Measurements from ENCODE around the gene CCNK.

Gene CCNK

DNA sequence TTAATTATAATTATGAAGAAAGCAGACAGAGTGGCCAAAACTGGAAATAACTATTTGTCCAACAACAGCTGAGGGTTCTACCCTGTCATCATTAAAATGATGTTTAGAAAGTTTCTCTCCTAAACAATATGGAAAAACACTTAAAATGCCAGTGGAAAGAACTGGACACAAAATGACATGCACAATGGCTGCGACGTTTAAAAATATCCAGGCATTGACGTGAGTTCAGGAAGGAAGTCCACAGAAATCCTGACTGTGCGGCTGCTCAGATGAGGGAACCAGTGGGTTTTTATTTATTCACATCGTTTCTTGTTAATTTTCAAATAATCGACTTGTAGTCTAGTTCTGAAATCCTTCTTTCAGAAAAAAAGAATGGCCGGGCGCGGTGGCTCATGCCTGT lies 58.3 kb downstream of the CCNK start:
- H3K36me3 ChIP-seq (ENCODE audit: insufficient read depth) = no peaks in the 10 kb centered on the region
- no peaks in the 10 kb centered on the region for H3K79me2 ChIP-seq (ENCODE audit: insufficient read depth, low read depth)
- H3K4me2 ChIP-seq = no peak overlapping the region
- H3K9ac ChIP-seq = no peak overlapping the region
- no peak overlapping the region for H3K27ac ChIP-seq
- no peaks in the 10 kb centered on the region for H4K20me1 ChIP-seq (ENCODE audit: insufficient read depth)
- H3K27me3 ChIP-seq (ENCODE audit: insufficient read depth, low read depth) = no peaks in the 10 kb centered on the region
- peaks cover 14% of the 10 kb centered on the region for H3K4me1 ChIP-seq (ENCODE audit: low read depth, poor library complexity, severe bottlenecking)
- TF ChIP-seq, protein P1, sequence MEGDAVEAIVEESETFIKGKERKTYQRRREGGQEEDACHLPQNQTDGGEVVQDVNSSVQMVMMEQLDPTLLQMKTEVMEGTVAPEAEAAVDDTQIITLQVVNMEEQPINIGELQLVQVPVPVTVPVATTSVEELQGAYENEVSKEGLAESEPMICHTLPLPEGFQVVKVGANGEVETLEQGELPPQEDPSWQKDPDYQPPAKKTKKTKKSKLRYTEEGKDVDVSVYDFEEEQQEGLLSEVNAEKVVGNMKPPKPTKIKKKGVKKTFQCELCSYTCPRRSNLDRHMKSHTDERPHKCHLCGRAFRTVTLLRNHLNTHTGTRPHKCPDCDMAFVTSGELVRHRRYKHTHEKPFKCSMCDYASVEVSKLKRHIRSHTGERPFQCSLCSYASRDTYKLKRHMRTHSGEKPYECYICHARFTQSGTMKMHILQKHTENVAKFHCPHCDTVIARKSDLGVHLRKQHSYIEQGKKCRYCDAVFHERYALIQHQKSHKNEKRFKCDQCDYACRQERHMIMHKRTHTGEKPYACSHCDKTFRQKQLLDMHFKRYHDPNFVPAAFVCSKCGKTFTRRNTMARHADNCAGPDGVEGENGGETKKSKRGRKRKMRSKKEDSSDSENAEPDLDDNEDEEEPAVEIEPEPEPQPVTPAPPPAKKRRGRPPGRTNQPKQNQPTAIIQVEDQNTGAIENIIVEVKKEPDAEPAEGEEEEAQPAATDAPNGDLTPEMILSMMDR (conservative IDR thresholded peaks at IDR 0.05; ENCODE audit: low read depth, low read length) = no peak
- no peak overlapping the region for H3K4me3 ChIP-seq (IDR thresholded peaks at IDR 0.05; ENCODE audit: insufficient read depth, low read depth, low read length)
- no peak overlapping the region for H2AFZ ChIP-seq (ENCODE audit: low read depth)

DNA sequence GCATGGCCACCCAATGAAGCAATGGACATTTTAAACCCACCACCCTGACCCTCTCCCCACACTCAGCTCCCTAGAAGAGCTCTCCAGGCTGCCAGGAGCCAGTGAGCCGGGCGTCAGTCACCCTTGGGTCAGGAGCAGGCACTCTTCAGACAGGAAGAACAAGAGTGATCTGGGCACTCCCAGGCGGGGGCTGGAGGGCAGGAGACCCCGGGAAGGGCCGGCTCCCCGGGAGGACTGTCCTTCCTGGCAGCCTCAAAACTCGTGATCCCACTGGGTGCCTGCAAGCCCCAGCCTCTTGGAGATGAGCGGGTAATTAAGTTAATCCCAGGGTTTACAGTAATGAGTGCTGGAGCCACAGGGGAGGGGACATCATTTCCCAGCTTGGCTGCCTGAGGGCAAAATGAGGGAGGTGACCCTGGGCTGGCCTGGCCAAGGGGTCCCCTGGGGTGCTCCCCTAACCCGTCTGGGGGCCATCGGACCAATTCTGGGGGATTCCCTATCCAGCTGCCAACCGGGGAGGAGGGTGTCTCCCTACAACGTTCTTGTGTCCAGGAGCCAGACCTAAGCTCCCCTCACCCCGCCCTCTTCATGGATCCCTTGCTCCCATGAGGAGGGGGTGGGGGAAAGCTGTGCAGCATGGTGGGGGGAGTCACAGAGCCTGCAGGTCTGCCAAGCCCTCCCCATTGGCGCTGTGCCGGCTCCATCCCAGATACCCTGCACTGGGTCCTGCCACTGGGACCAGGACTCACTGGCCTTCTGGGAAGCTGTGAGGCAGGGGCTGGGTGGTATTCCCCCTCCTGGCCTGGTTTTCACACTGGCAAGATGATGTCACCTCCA lies 59.2 kb downstream of the CCNK start:
- Histone ChIP-seq H3K36me3 (ENCODE audit: insufficient read depth) (no peaks in the 10 kb centered on the region), H3K9ac (no peak overlapping the region), H2AFZ (ENCODE audit: low read depth) (no peak overlapping the region), H3K4me3 (IDR thresholded peaks at IDR 0.05; ENCODE audit: insufficient read depth, low read depth, low read length) (no peak overlapping the region), H3K4me2 (no peak overlapping the region), H3K4me1 (ENCODE audit: low read depth, poor library complexity, severe bottlenecking) (peaks cover 14% of the 10 kb centered on the region), H4K20me1 (ENCODE audit: insufficient read depth) (no peaks in the 10 kb centered on the region), H3K27me3 (ENCODE audit: insufficient read depth, low read depth) (no peaks in the 10 kb centered on the region), H3K79me2 (ENCODE audit: insufficient read depth, low read depth) (no peaks in the 10 kb centered on the region), H3K27ac (no peak overlapping the region)
- TF ChIP-seq, protein P1 (conservative IDR thresholded peaks at IDR 0.05; ENCODE audit: low read depth, low read length) = no peak

DNA sequence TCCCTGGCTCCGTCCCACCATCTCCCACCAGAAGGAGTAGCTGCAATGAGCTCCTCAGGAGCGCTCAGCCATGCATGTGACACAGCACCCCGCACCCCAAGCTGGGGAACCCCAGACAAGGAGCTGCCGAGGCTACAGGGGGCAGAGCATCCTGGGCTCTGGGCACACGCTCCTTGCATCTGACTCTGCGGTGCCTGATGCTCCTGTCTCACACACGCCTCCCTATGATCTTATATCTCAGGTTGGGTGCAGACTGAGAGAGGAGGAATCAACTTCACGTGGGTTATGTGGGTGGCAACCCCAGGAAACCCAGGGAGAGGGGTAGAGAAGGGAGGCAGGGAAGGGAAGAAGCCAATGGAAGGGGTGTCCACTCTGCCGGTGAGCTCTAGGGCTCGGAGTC lies 60.0 kb downstream of the CCNK start:
- Histone ChIP-seq H3K27me3 (ENCODE audit: insufficient read depth, low read depth) (no peaks in the 10 kb centered on the region), H3K27ac (no peak overlapping the region), H3K36me3 (ENCODE audit: insufficient read depth) (no peaks in the 10 kb centered on the region), H3K79me2 (ENCODE audit: insufficient read depth, low read depth) (no peaks in the 10 kb centered on the region), H3K4me3 (IDR thresholded peaks at IDR 0.05; ENCODE audit: insufficient read depth, low read depth, low read length) (no peak overlapping the region), H3K4me1 (ENCODE audit: low read depth, poor library complexity, severe bottlenecking) (peaks cover 14% of the 10 kb centered on the region), H2AFZ (ENCODE audit: low read depth) (no peak overlapping the region), H3K9ac (no peak overlapping the region), H4K20me1 (ENCODE audit: insufficient read depth) (no peaks in the 10 kb centered on the region), H3K4me2 (no peak overlapping the region)
- TF ChIP-seq, protein P1 (conservative IDR thresholded peaks at IDR 0.05; ENCODE audit: low read depth, low read length) = no peak

DNA sequence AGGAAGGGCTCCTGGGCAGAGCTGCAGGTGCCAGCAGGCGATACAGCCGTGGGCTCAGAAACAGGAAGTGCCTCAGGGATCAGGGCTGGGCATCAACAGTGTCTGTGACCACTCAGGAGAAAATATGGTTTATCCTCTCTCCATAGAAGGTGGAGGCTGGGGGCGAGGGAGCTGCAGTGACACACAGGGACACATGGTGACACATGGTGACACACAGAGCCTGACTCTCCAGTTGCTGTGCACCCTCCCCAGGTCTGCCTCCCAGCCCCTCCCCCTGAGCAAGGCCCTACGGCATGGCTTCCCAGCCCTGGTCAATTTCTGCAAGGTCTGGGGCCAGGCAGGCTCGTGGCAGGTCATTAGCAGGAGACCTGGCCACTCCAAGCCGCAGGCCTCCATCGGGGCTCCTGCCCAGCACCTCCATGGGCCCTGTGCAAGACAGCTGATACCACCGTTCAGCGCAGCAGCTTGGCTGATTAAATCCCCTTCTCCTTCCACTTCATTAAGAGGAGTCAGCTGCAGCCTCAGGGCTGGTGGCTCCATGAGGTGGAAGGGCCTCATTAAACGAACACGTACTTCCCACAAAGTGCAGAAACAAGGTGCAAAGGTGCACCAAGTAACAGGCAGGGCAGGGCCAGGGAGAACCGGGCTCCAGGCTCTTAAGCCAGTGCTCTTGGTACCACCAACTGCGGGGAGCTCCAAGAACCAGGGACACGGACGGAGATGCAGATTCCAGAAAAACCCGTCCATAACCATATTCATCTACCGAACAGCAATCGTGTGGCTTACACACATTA lies 60.7 kb downstream of the CCNK start:
- H3K9ac ChIP-seq = no peak overlapping the region
- H3K79me2 ChIP-seq (ENCODE audit: insufficient read depth, low read depth) = no peaks in the 10 kb centered on the region
- H3K4me2 ChIP-seq = no peak overlapping the region
- no peaks in the 10 kb centered on the region for H4K20me1 ChIP-seq (ENCODE audit: insufficient read depth)
- no peaks in the 10 kb centered on the region for H3K27me3 ChIP-seq (ENCODE audit: insufficient read depth, low read depth)
- H2AFZ ChIP-seq (ENCODE audit: low read depth) = no peak overlapping the region
- H3K36me3 ChIP-seq (ENCODE audit: insufficient read depth) = no peaks in the 10 kb centered on the region
- H3K27ac ChIP-seq = no peak overlapping the region
- peaks cover 14% of the 10 kb centered on the region for H3K4me1 ChIP-seq (ENCODE audit: low read depth, poor library complexity, severe bottlenecking)
- TF ChIP-seq, protein P1 (conservative IDR thresholded peaks at IDR 0.05; ENCODE audit: low read depth, low read length) = no peak
- H3K4me3 ChIP-seq (IDR thresholded peaks at IDR 0.05; ENCODE audit: insufficient read depth, low read depth, low read length) = no peak overlapping the region
